Hepatic stellate cell (primary cell): Measurements from ENCODE around the gene NCOR2.

Source experiments
- DNase-seq: peaks from one replicate; pipeline ENCODE4 v3.0.0; 2011; ENCODE audit warnings: low spot score

NCOR2 gene

GRCh38 chr12:124566997-124567672 lies at the start of gene NCOR2:
Gene NCOR2 (minus strand): TSS chr12:124567612. CDS start chr12:124495251, 72,361 bp downstream.
- DNase-seq, result peak; percentile 46

- no peak for DNase-seq
Measured at GRCh38 chr12:124616394-124617221, 49.2 kb upstream of the NCOR2 start.

GRCh38 chr12:124614512-124615292 lies 47.3 kb upstream of the NCOR2 start:
- no peak for DNase-seq

- peak; percentile 73 for DNase-seq
Measured at GRCh38 chr12:124613151-124613585, 45.8 kb upstream of the NCOR2 start.

- no peak for DNase-seq
Measured at GRCh38 chr12:124612410-124612680, 44.9 kb upstream of the NCOR2 start.

GRCh38 chr12:124611559-124612409 lies 44.4 kb upstream of the NCOR2 start:
- DNase-seq, result no peak

GRCh38 chr12:124610629-124611558 lies 43.5 kb upstream of the NCOR2 start:
- no peak for DNase-seq

- DNase-seq, result no peak
Measured at GRCh38 chr12:124610021-124610612, 42.7 kb upstream of the NCOR2 start.

- no peak for DNase-seq
Measured at GRCh38 chr12:124609041-124609989, 41.9 kb upstream of the NCOR2 start.

GRCh38 chr12:124608450-124608870 lies 41.0 kb upstream of the NCOR2 start:
- no peak for DNase-seq

- no peak for DNase-seq
Measured at GRCh38 chr12:124607681-124608425, 40.4 kb upstream of the NCOR2 start.

- no peak for DNase-seq
Measured at GRCh38 chr12:124605883-124606774, 38.7 kb upstream of the NCOR2 start.

- no peak for DNase-seq
Measured at GRCh38 chr12:124605150-124605882, 37.9 kb upstream of the NCOR2 start.

- no peak for DNase-seq
Measured at GRCh38 chr12:124604264-124604680, 36.9 kb upstream of the NCOR2 start.

GRCh38 chr12:124603831-124604251 lies 36.4 kb upstream of the NCOR2 start:
- DNase-seq, result no peak

GRCh38 chr12:124603100-124603541 lies 35.7 kb upstream of the NCOR2 start:
- no peak for DNase-seq
